ENCODE measurements around the gene LRCH4. TPM values are rescaled to one million over a fixed set of nuclear protein-coding genes. Genes with fewer than 3 reads are reported as not detected.

LRCH4 gene
- total and polyA plus RNA-seq, 2 of the 13 experiments (the other 11 are each of a cell fraction or from before 2014, with no cell fraction given) = 7.0 to 9.3 TPM

- FAIRE-seq (no peak), DNase-seq (ENCODE audit: low spot score) (no peak), ATAC-seq (peak; percentile 2)
- in situ Hi-C loops (cut with HindIII; ENCODE audit: extremely low pct_ligation_motif_present, low pct_unique_long_range_greater_than_20kb) = no loop called here
- no peaks in the 10 kb centered on the region for H3K79me2 ChIP-seq (ENCODE audit: insufficient read depth, low read length)
- ChIA-PET CTCF (ENCODE audit: low intra/inter-chr PET ratio, low total read pairs) (interaction anchor here (1.3 kb wide), 1 partner anchor 15 kb away, joined by 4 read pairs; no protein-coding TSS in a partner anchor), POLR2A (interaction anchor here (0.8 to 3.3 kb wide), 3 partner anchors 8 to 83 kb away, joined by 3 to 73 read pairs (median 8); partner anchors contain the start of genes FBXO24 and LRCH4)
- H3K9ac ChIP-seq (ENCODE audit: insufficient read depth, low read depth, low read length) = peak overlapping the region; percentile 77; the same call in 1 of the 2 replicates
- H3K27me3 ChIP-seq (ENCODE audit: control insufficient read depth in 1 of 2, insufficient read depth in 2 of 2, low read length in 2 of 2) = no peaks in the 10 kb centered on the region
- no peak overlapping the region for H3K27ac ChIP-seq (ENCODE audit: extremely low read length, insufficient read depth, low read length)
- intact Hi-C loops (cut with micrococcal nuclease; ENCODE audit: unreplicated experiment) = no loop called here
- 87% methylated on average over 5 of the region's 30 CpGs for WGBS (ENCODE audit: low lambda C conversion rate)
- no peaks in the 10 kb centered on the region for H4K20me1 ChIP-seq (ENCODE audit: insufficient read depth, low read length)
- H2AFZ ChIP-seq (ENCODE audit: low read length) = no peak overlapping the region
- no peaks in the 10 kb centered on the region for H3K9me3 ChIP-seq (ENCODE audit: low read length)
- H3K4me1 ChIP-seq (ENCODE audit: insufficient read depth, low read length) = peaks cover 51% of the 10 kb centered on the region
- no peak overlapping the region; a peak in 1 of 6 replicates for H3K4me3 ChIP-seq (replicated peaks in 1 of 3; ENCODE audit: insufficient read depth in 1 of 3, low read depth in 2 of 3, low read length in 3 of 3)
- H3K36me3 ChIP-seq (replicated peaks in 1 of 2; ENCODE audit: control insufficient read depth in 1 of 2, insufficient read depth in 2 of 2, low read length in 2 of 2) = peaks cover 5 to 14% of the 10 kb centered on the region in 2 experiments; a peak in 1 of 5 replicates
- BruUV-seq (replicated peaks) = no TSS peak
- peak overlapping the region; percentile 78; the same call in 1 of the 2 replicates for H3K4me2 ChIP-seq (ENCODE audit: low read depth, low read length)
- TF ChIP-seq HBP1 (CRISPR knock-in tag; IDR thresholded peaks at IDR 0.05; ENCODE audit: low read depth) (no peak), HNRNPH1 (optimal IDR thresholded peaks at IDR 0.05; ENCODE audit: low read depth, low read length) (peak; percentile 82), ZNF563 (CRISPR knock-in tag; IDR thresholded peaks at IDR 0.05) (no peak), CEBPZ (IDR thresholded peaks at IDR 0.05; ENCODE audit: low read length) (no peak), RAD21 (CRISPR knock-in tag; IDR thresholded peaks at IDR 0.05) (peak; percentile 8; the same call in 1 of the 2 replicates), HNRNPLL (IDR thresholded peaks at IDR 0.05; ENCODE audit: low read depth, low read length, poor library complexity, severe bottlenecking) (peak; percentile 13), NFATC3 (CRISPR knock-in tag; IDR thresholded peaks at IDR 0.05) (no peak), ZNF343 (CRISPR knock-in tag; IDR thresholded peaks at IDR 0.05) (no peak), SRSF1 (optimal IDR thresholded peaks at IDR 0.05; ENCODE audit: low read depth, low read length) (peak; percentile 16), HNF1A (IDR thresholded peaks at IDR 0.05; ENCODE audit: low read depth) (no peak), HNF1A (CRISPR knock-in tag; IDR thresholded peaks at IDR 0.05; ENCODE audit: borderline replicate concordance) (no peak), ZNF264 (CRISPR knock-in tag; IDR thresholded peaks at IDR 0.05) (no peak), POLR2G (IDR thresholded peaks at IDR 0.05; ENCODE audit: low read depth, low read length) (peak; percentile 15), AGO1 (IDR thresholded peaks at IDR 0.05; ENCODE audit: low read depth, low read length, poor library complexity, severe bottlenecking) (peak; percentile 97)
Measured at GRCh38 chr7:100572949-100573675, 12.8 kb downstream of the LRCH4 start.

Measured in HepG2 (cell line).